ENCODE measurements around the gene GTF2A1. TPM values are rescaled to one million over a fixed set of nuclear protein-coding genes. Genes with fewer than 3 reads are reported as not detected.

The GTF2A1 gene
- total RNA-seq, 1 donor from 2014 or later = 17.1 TPM

Other genes with a start within 250 kb of the GTF2A1 start
- gene STON2, start 179.4 kb upstream of the GTF2A1 start, total RNA-seq = 12.0 TPM

Measured in Right ventricle myocardium superior (tissue), 1 donor.